B cell (primary cell): ENCODE data around the gene TMBIM6. TPM values are rescaled to one million over a fixed set of nuclear protein-coding genes. Genes with fewer than 3 reads are reported as not detected.
A peak's percentile ranks its signal among the peaks of the same experiment; 100 is the strongest.

ENCODE experiments used
- ATAC-seq: fragments of 200-7000 bp; cut with Tn5 transposase; one replicate; pipeline ENCODE4 v1.10.0; 2021; ENCODE audit warnings: low read depth, mild to moderate bottlenecking, moderate number of reproducible peaks, moderate library complexity
- CTCF ChIA-PET: fragments of 350-600 bp; sonication (Branson Sonifier 250); formaldehyde crosslinking; loops from one replicate; lab custom pipeline; 2021; ENCODE audit warnings: antibody characterized with exemption, inconsistent platforms; lab: Charles Lee
- POLR2A ChIA-PET: fragments of 350-600 bp; sonication (Branson Sonifier 250); formaldehyde crosslinking; loops from one replicate; lab custom pipeline; 2021; ENCODE audit warnings: antibody characterized with exemption; lab: Charles Lee
- DNase-seq: peaks from one replicate; pipeline ENCODE4 v3.0.0; 2013
- H2AFZ ChIP-seq: 2 replicates; pipeline ENCODE4 v1.6.1; 2012; ENCODE audit warnings: mild to moderate bottlenecking, low read depth, low read length; ENCODE audit not compliant: insufficient read depth, poor library complexity, severe bottlenecking
- H3K27ac ChIP-seq, 2 donors: 1 replicate in 1 of 2; 2 replicates in 1 of 2; pipeline ENCODE4 v1.5.1; 2012 to 2013; ENCODE audit warnings: low read length in 2 of 2, mild to moderate bottlenecking in 2 of 2, moderate library complexity in 1 of 2
- H3K27me3 ChIP-seq, 4 experiments: fragments of 200-600 bp in 1 of 4; sonication (generic) in 1 of 4; replicated peaks in 1 of 4; 1 replicate in 2 of 4; 2 replicates in 2 of 4; pipeline versions ENCODE4 v1.6.1 to v1.7.0; 2013 to 2016; ENCODE audit warnings: low read length in 3 of 4, mild to moderate bottlenecking in 2 of 4, mixed read lengths in 1 of 4, moderate library complexity in 1 of 4; ENCODE audit not compliant: insufficient read depth in 4 of 4, control insufficient read depth in 3 of 4; ENCODE audit errors: control extremely low read depth in 1 of 4
- H3K36me3 ChIP-seq, 2 experiments: replicated peaks in 1 of 2; 1 replicate in 1 of 2; 2 replicates in 1 of 2; pipeline versions ENCODE4 v1.6.1 to v1.7.1; 2013; ENCODE audit warnings: low read length in 1 of 2; ENCODE audit not compliant: insufficient read depth in 2 of 2, control insufficient read depth in 1 of 2; ENCODE audit errors: control extremely low read depth in 1 of 2, extremely low read depth in 1 of 2
- H3K4me1 ChIP-seq, 2 donors: fragments of 200-600 bp in 1 of 2; sonication (generic) in 1 of 2; 1 replicate in 1 of 2; 2 replicates in 1 of 2; pipeline versions ENCODE4 v1.5.1 to v1.6.1; 2013 to 2017; ENCODE audit warnings: low read length in 2 of 2; ENCODE audit not compliant: control insufficient read depth in 2 of 2, insufficient read depth in 2 of 2
- H3K4me2 ChIP-seq: replicated peaks from 2 replicates; pipeline ENCODE3; 2012; ENCODE audit warnings: mild to moderate bottlenecking, low read depth, low read length; ENCODE audit not compliant: poor library complexity, severe bottlenecking
- H3K4me3 ChIP-seq, 5 experiments: fragments of 200-600 bp in 1 of 5; sonication (generic) in 1 of 5; 1 replicate in 3 of 5; 2 replicates in 2 of 5; pipeline versions ENCODE4 v1.5.1 to v1.7.0; 2011 to 2016; ENCODE audit warnings: low read length in 4 of 5, mild to moderate bottlenecking in 4 of 5, low read depth in 2 of 5, control low read depth in 1 of 5, moderate library complexity in 1 of 5; ENCODE audit not compliant: insufficient read depth in 1 of 5; ENCODE audit errors: control extremely low read depth in 1 of 5, extremely low read depth in 1 of 5
- H3K79me2 ChIP-seq: fragments of 200-600 bp; sonication (generic); one replicate; pipeline ENCODE4 v1.6.0; 2016; ENCODE audit warnings: low read length; ENCODE audit not compliant: control insufficient read depth, insufficient read depth
- H3K9ac ChIP-seq: fragments of 200-600 bp; sonication (generic); 2 replicates; pipeline ENCODE4 v1.6.1; 2017; ENCODE audit warnings: mild to moderate bottlenecking, low read length, moderate library complexity
- H3K9me3 ChIP-seq, 3 donors: one replicate each; pipeline versions ENCODE4 v1.6.1 to v1.7.1; 2013; ENCODE audit warnings: low read length in 2 of 3; ENCODE audit not compliant: control insufficient read depth in 2 of 3, insufficient read depth in 1 of 3; ENCODE audit errors: control extremely low read depth in 1 of 3
- H4K20me1 ChIP-seq: 2 replicates; pipeline ENCODE4 v1.6.0; 2012; ENCODE audit warnings: mild to moderate bottlenecking, low read length; ENCODE audit not compliant: insufficient read depth, control insufficient read depth, poor library complexity, severe bottlenecking
- H3K27ac Mint-ChIP-seq: one replicate; pipeline ENCODE4 v1.8.0; 2021; ENCODE audit warnings: mixed read lengths
- H3K27me3 Mint-ChIP-seq: one replicate; pipeline ENCODE4 v1.8.0; 2021; ENCODE audit warnings: mixed read lengths
- H3K4me1 Mint-ChIP-seq: one replicate; pipeline ENCODE4 v1.8.0; 2021; ENCODE audit warnings: mixed read lengths
- H3K4me3 Mint-ChIP-seq: one replicate; pipeline ENCODE4 v1.8.0; 2021; ENCODE audit warnings: mixed read lengths
- H3K9me3 Mint-ChIP-seq: one replicate; pipeline ENCODE4 v1.8.0; 2022; ENCODE audit warnings: mixed read lengths; ENCODE audit not compliant: insufficient read depth
- EZH2 ChIP-seq: IDR thresholded peaks from 2 replicates; pipeline ENCODE4 v1.6.1; 2012; ENCODE audit warnings: borderline replicate concordance, low read depth, mild to moderate bottlenecking, moderate library complexity, low read length; ENCODE audit not compliant: insufficient read depth, poor library complexity, severe bottlenecking
- WGBS: methylation state at CpG from one replicate; pipeline ENCODE4 v1.1.5; 2013; ENCODE audit warnings: missing lambda C conversion rate; ENCODE audit not compliant: insufficient coverage; 5-methylcytosine and 5-hydroxymethylcytosine counted together
- intact Hi-C: fragments of 100-400 bp; cut with micrococcal nuclease; formaldehyde crosslinking; loops from one replicate; pipeline ENCODE4 v1.10.0; 2022
- polyA plus RNA-seq: library from polyadenylated mRNA; depleted of rRNA; stranded (reverse); fragments of >200 nt; gene quantifications from 2 replicates; pipeline ENCODE4 v1.2.3, GENCODE V29; 2012
- total RNA-seq, 2 donors: library from RNA; stranded (reverse); fragments of 120-200 nt in 1 of 2; gene quantifications; 1 replicate in 1 of 2; 2 replicates in 1 of 2; pipeline versions ENCODE4 v1.2.3 to v1.2.4, GENCODE V29; 2013 to 2022
- TF ChIP-seq, protein P1 (sequence below): fragments of 200-600 bp; IDR thresholded peaks from one replicate; pipeline ENCODE4 v1.8.0; 2022; ENCODE audit warnings: antibody characterized with exemption, mild to moderate bottlenecking

Gene TMBIM6
- total and polyA plus RNA-seq, 2 donors (not counting 1 experiment from before 2014, with no cell fraction given), result 178 to 336 TPM

DNA sequence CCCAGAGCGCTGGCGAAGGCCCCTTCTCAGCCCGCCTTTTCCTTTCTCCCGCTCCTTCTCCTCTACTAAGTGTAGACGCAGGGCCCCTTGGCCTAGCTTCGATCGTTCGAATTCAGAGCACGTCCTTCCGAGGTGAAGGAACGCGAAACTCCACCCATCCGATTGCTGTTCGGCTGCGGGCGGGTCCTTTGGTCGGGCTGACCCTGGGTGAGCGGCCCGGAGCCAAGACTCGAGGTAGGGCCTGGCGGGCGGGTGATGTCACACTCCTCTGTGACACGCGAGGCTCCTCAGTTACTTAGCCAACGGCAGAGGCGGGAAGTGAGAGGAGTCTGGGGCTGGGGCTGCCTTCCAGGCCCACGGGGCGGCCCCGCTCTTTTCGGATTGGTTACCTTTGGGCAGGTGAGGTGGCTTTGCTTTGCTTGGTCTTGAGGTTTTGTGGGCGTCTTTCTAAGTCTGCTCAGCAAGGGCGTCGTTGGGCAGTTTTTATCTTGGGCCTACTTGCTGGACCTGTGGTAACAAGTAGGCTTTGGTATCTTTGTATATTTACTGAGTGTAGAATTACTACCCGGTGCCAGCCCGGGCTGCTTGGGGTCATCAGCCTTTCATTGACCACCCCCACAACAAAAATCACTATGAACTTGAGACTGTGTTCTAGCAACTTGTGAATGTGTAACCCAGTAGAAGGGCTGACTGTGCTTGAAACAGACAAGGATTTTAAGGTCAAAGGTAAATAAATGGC is 694 bp downstream of the TMBIM6 start:
- H2AFZ ChIP-seq, result peak overlapping the region; percentile 11
- H3K27me3 ChIP-seq, result no peaks in the 10 kb centered on the region
- peak overlapping the region; percentile 66 to 97 (median 87) for H3K4me3 ChIP-seq
- Mint-ChIP-seq H3K27me3 (no peaks in the 10 kb centered on the region), H3K4me3 (peak overlapping the region; percentile 91), H3K27ac (peak overlapping the region; percentile 95), H3K9me3 (no peaks in the 10 kb centered on the region), H3K4me1 (peaks cover 50% of the 10 kb centered on the region)
- DNase-seq (peak; percentile 91), ATAC-seq (peak; percentile 32)
- no peaks in the 10 kb centered on the region for H3K9me3 ChIP-seq
- H3K79me2 ChIP-seq, result peaks cover 57% of the 10 kb centered on the region
- WGBS, result under 1% methylated on average over 30 of the region's 35 CpGs
- CTCF ChIA-PET, result interaction anchor here (0.6 to 2.5 kb wide), 41 partner anchors 10 to 713 kb away, joined by 3 to 58 read pairs (median 4); partner anchors contain the start of genes BCDIN3D, FMNL3, NCKAP5L and PRPF40B
- TF ChIP-seq, protein P1, sequence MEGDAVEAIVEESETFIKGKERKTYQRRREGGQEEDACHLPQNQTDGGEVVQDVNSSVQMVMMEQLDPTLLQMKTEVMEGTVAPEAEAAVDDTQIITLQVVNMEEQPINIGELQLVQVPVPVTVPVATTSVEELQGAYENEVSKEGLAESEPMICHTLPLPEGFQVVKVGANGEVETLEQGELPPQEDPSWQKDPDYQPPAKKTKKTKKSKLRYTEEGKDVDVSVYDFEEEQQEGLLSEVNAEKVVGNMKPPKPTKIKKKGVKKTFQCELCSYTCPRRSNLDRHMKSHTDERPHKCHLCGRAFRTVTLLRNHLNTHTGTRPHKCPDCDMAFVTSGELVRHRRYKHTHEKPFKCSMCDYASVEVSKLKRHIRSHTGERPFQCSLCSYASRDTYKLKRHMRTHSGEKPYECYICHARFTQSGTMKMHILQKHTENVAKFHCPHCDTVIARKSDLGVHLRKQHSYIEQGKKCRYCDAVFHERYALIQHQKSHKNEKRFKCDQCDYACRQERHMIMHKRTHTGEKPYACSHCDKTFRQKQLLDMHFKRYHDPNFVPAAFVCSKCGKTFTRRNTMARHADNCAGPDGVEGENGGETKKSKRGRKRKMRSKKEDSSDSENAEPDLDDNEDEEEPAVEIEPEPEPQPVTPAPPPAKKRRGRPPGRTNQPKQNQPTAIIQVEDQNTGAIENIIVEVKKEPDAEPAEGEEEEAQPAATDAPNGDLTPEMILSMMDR, result no peak
- no peak for TF ChIP-seq EZH2
- H3K36me3 ChIP-seq, result peaks cover 0 to 12% of the 10 kb centered on the region in 2 experiments
- H4K20me1 ChIP-seq, result peaks cover 57% of the 10 kb centered on the region
- POLR2A ChIA-PET, result interaction anchor here (0.6 to 2.0 kb wide), 24 partner anchors 11 to 1588 kb away, joined by 3 to 11 read pairs (median 6); partner anchors contain the start of genes BCDIN3D, NCKAP5L, PRPF40B and SMARCD1
- H3K4me2 ChIP-seq, result peak overlapping the region; percentile 91
- H3K4me1 ChIP-seq, result peaks cover 30 to 34% of the 10 kb centered on the region in 2 donors
- peak overlapping the region; percentile 99 for H3K9ac ChIP-seq
- intact Hi-C loops, result loop anchor here (1.0 to 10.0 kb wide), 12 partner anchors 12 to 1637 kb away; partner anchors contain the start of genes BCDIN3D, DDN, FMNL3 and MCRS1
- H3K27ac ChIP-seq, result peak overlapping the region; percentile 97 to 99
